PFSK-1 (cell line): ENCODE results near the gene OSCP1.

Experiments
- FOXP2 ChIP-seq: optimal IDR thresholded peaks from 2 replicates; pipeline ENCODE3; 2011; ENCODE audit warnings: borderline replicate concordance, control low read depth, inconsistent platforms; ENCODE audit not compliant: insufficient read depth; ENCODE audit errors: extremely low read length, extremely low read depth
- POLR2AphosphoS5 ChIP-seq: IDR thresholded peaks from 2 replicates; pipeline ENCODE4 v1.6.1; 2012; ENCODE audit warnings: low read depth, mild to moderate bottlenecking, control low read depth, low read length, moderate library complexity
- REST ChIP-seq, 2 experiments: IDR thresholded peaks; 2 replicates each; pipeline versions ENCODE4 v1.6.1 to v1.8.0; 2011 to 2012; ENCODE audit warnings: low read depth in 2 of 2, low read length in 2 of 2, control low read depth in 1 of 2, inconsistent platforms in 1 of 2, mild to moderate bottlenecking in 1 of 2, moderate library complexity in 1 of 2; ENCODE audit not compliant: insufficient read depth in 1 of 2
- SIN3A ChIP-seq: IDR thresholded peaks from 2 replicates; pipeline ENCODE4 v1.6.1; 2012; ENCODE audit warnings: mild to moderate bottlenecking, low read length, moderate library complexity, borderline replicate concordance; ENCODE audit not compliant: insufficient read depth
- TAF1 ChIP-seq: IDR thresholded peaks from 2 replicates; pipeline ENCODE4 v1.6.1; 2012; ENCODE audit warnings: low read length, control low read depth, borderline replicate concordance; ENCODE audit not compliant: insufficient read depth

OSCP1 gene

GRCh38 chr1:36467700-36468455, 17.6 kb upstream of the OSCP1 start:
- no peak for TF ChIP-seq FOXP2
- no peak for TF ChIP-seq POLR2AphosphoS5
- no peak for TF ChIP-seq SIN3A
- TF ChIP-seq REST (IDR thresholded peaks at IDR 0.05; ENCODE audit: insufficient read depth in 1 of 2, low read depth in 2 of 2, low read length in 2 of 2), result no peak
- no peak for TF ChIP-seq TAF1

- TF ChIP-seq TAF1 (no peak), POLR2AphosphoS5 (no peak), SIN3A (no peak), REST (IDR thresholded peaks at IDR 0.05; ENCODE audit: insufficient read depth in 1 of 2, low read depth in 2 of 2, low read length in 2 of 2) (no peak), FOXP2 (no peak)
Measured at GRCh38 chr1:36467027-36467410, 16.8 kb upstream of the OSCP1 start.

- TF ChIP-seq TAF1 (no peak), POLR2AphosphoS5 (no peak), REST (IDR thresholded peaks at IDR 0.05; ENCODE audit: insufficient read depth in 1 of 2, low read depth in 2 of 2, low read length in 2 of 2) (no peak), SIN3A (no peak)
Measured at GRCh38 chr1:36466370-36467026, 16.2 kb upstream of the OSCP1 start.

GRCh38 chr1:36465731-36466369, 15.6 kb upstream of the OSCP1 start:
- TF ChIP-seq FOXP2 (no peak), TAF1 (no peak), REST (IDR thresholded peaks at IDR 0.05; ENCODE audit: insufficient read depth in 1 of 2, low read depth in 2 of 2, low read length in 2 of 2) (no peak), SIN3A (no peak), POLR2AphosphoS5 (no peak)
